HG03159 (cell line): Measurements from ENCODE around the gene CEACAM18.

ENCODE experiments used
- ATAC-seq: cut with Tn5 transposase; IDR thresholded peaks from one replicate; pipeline ENCODE4 v1.9.1; 2021; ENCODE audit warnings: mild to moderate bottlenecking, moderate library complexity; ENCODE audit not compliant: unreplicated experiment

CEACAM18 gene

GRCh38 chr19:51525651-51526050 is 47.3 kb downstream of the CEACAM18 start:
- ATAC-seq = no peak

- ATAC-seq = no peak
Observed at GRCh38 chr19:51529301-51529700, 51.0 kb downstream of the CEACAM18 start.

GRCh38 chr19:51530616-51531015 is 52.3 kb downstream of the CEACAM18 start:
- no peak for ATAC-seq

- ATAC-seq = no peak
Observed at GRCh38 chr19:51531349-51532315, 53.3 kb downstream of the CEACAM18 start, which contains the start of gene SIGLEC6. SIGLEC6 (minus strand) TSS chr19:51531670; CDS start chr19:51531648, 22 bp downstream.

GRCh38 chr19:51535535-51535934 is 57.2 kb downstream of the CEACAM18 start:
- no peak for ATAC-seq

GRCh38 chr19:51539821-51540366 is 61.6 kb downstream of the CEACAM18 start:
- ATAC-seq = no peak
